GM21723 (cell line): Measurements from ENCODE around the gene BRD1.

Source experiments
- ATAC-seq: cut with Tn5 transposase; IDR thresholded peaks from one replicate; pipeline ENCODE4 v1.9.1; 2021; ENCODE audit warnings: mild to moderate bottlenecking, moderate library complexity; ENCODE audit not compliant: unreplicated experiment

BRD1 gene

DNA sequence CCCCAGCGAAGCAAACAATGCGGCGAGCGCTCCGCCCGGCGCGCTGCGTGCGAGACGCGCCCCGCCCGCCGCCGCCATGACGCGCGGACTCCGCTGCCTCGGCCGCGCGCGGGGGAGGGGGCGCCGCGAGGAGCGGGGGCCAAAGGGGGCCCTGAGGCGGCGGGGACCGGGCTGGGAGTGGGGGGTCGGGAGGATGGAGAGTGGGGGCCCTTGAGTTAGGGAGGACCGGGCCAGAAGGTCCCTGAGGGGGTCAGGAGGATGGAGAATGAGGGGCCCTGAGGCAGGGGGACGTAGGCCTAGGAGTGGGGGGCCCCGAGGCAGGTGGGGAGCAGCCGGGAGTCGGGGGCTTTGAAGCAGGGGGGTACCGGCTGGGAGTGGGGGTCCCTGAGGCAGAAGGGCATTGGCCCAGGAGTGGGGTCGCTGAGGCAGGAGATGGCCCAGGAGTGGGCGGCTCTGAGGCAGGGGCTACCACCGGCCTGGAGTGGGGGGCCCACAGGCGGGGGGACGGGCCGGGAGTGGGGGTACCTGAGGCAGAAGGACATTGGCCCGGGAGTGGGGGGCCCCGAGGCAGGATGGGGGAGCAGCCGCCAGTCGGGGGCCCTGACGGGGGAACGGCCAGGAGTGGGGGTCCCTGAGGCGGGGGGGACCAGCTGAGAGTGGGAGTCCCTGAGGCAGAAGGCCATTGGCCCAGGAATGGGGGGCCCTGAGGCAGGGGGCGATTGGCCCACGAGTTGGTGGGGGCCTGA, at the start of gene BRD1:
Gene BRD1 (minus strand): TSS at position 21 of the 746 bp plus-strand sequence. CDS start 3,556 bp downstream, outside the sequence.
- no peak for ATAC-seq

DNA sequence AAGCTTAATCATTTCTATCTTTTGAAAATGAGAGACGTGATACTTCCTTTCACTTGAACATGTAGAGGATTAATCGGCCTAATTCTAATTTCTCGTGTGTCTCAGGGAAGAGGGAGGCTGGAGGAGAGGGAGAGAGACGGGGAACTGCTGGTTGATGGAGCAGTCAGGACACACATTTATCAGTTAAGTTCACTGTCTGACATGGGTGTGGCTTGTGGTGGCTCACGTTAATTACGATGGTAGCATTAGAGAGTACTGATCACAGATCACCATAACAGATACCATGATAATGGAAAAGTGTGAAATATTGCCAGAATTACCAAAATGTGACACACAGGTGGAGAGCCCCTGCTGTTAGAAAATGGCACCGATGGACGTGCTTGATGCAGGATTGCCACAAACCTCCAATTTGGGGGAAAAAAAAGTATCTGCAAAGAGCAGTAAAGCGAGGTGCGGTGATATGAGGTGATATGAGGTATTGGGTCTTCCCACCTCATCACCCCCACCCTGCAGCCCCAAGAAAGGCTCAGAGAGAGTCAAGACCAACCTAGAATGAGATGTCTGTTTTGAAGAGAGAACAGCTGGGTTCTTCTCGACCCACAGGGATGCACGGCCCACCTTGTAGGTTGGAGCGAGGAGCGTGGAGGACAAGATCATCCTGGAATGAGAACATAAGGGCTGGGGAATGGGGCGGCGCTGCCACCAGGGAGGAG, 45.7 kb upstream of the BRD1 start:
- no peak for ATAC-seq

DNA sequence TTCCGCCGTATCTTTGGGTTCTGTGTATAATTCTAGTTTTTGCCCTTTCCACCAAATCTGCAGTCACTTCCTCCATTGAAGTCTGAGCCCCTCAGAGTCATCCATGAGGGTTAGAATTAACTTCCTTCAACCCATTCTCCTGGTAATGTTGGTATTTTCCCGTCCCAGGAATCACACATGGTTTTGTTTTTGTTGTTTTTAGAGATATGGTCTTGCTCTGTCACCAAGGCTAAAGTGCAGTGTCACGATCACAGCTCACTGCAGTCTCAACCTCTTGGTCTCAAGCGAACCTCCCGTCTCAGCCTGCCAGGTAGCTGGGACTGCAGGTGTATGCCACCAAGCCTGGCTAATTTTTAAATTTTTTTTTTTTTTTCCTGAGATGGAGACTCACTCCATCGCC, 44.7 kb upstream of the BRD1 start:
- ATAC-seq = no peak

DNA sequence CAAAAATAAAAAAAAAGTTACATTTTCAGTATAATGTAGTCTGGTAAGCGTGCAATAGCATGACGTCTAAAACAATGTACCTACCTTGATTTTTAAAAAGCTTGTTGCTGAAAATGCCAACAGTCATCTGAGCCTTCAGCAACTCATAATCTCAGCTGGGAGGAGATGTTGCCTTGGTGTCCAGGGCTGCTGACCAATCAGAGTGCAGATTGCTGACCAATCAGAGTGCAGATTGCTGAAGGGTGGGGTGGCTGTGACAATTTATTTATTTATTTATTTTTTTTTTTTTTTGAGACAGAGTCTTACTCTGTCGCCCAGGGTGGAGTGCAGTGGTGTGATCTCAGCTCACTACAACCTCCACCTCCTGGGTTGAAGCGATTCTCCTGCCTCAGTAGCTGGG, 43.8 kb upstream of the BRD1 start:
- no peak for ATAC-seq

DNA sequence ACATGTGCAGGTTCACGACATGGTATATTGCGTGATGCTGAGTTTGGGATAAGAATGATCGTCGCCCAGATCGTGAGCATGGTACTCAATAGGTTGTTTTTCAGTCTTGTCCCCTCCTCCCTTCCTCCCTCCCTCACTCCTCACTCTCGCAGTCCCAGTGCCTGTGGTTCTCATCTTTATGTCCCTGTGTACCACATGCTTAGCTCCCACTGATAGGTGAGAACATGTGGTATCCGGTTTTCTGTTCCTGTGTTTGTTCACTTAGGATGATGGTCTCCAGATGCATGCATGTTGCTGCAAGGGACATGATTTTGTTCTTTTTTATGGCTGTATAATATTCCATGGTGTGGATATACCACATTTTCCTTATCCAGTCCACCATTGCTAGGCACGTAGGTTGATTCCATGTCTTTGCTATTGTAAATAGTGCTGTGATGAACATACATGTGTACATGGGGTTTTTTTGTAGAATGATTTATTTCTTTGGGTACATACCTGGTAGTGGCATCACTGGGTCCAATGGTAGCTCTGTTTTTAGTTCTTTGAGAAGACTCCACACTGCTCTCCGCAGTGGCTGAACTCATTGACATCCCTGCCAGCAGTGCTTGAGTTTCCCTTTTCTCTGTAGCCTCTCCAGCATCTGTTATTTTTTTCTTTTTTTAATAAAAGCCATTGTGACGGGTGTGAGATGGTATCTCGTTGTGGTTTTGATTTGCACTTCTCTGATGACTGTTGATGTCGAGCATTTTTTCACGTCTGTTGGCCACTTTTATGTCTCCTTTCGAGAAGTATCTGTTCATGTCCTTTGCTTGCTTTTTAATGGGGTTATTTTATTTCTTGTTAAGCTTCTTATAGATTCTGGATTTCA, 42.4 kb upstream of the BRD1 start:
- ATAC-seq = no peak

DNA sequence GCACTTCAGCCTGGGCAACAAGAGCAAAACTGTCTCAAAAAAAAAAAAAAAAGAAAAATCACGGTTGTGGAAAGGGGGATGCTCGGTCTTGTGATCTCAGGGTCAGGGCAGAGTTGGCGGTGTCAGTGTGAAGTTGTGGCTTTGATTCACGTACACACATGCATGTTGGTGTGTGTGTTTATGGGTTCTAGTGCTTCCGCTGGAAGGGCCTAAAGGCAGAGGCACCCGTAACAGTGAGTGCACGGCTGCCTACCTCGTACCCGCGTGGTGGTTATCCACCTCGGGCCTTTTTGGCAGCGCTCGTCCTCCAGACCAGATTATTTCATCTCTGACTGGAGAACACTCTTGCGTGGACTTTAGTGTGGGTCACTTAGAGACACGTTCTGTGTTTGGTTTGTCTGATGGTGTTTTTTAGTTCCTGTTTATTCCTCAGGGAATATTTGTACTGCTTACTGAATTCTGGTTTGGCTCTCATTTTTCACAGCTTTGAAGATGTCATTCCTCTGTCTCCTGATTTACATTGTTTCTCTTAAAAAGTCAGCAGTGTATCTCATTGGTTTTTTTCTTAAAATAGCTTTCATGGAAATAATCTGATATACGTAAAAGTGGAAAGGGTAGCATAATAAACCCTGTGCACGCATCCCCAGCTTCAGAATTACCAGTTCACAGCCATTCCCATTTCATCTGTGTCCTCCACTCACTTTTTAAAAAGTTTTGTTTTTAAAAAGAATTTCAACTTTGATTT, 41.6 kb upstream of the BRD1 start:
- ATAC-seq = no peak

DNA sequence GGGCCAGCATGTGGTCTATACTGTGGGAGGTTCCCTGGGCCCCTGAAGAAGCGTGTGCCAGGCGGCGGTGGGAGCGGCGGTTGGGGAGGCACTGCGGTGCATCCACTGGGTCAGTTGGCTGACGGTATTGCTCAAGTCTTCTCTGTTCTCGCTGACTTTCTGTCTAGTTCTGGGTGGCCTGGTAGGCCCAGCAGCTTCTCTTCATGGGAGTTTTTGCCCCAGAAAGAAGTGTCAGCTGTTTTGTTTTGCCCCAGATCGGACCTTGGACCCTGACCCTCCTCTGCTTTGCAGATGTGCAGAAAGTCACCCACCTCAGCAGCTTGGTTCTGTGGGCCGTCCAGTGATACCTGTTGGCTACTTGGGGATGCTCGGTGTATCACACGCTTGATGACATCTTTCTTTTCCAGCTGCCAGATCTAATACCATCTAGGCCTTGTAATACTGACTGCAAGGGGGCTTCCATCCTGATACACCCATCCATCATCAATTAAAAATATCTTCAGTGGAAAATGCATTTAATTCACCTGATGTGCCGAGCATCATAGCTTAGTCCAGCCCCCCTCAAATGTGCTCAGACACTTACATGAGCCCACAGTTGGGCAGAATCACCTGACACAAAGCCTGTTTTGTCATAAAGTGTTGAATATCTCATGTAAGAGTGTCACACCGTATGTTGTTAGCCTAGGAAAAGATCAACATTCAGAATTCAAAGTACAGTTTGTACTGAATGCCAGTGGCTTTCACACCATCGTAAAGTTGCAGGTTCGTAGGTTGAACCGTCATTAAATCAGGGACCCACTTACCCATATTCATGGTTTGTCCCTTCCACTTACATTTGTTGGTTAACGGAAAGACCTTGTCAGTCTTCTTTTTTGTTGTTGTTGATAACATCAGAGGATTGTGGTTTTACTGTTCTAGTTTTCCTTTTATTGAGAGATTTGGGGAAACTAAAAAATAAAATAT, 39.9 kb upstream of the BRD1 start:
- no peak for ATAC-seq

DNA sequence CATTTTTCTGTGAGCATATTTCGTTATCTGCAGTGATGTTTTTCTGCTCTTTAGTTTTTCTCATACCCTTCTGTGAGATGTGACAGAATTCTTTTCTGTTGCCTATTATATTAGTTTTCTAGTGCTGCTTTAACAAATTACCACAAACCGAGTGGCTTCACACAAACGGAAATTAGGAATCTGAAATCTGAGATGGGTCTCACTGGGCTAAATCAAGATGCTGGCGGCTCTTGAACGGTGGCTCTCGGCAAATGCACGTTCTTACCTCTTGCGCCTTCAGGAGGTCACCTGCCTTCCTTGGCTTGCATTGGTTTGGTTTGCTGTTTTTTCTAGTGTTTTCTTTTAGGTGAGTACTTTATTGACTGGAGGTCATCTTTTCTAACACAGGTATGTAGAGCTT, 39.0 kb upstream of the BRD1 start:
- no peak for ATAC-seq

DNA sequence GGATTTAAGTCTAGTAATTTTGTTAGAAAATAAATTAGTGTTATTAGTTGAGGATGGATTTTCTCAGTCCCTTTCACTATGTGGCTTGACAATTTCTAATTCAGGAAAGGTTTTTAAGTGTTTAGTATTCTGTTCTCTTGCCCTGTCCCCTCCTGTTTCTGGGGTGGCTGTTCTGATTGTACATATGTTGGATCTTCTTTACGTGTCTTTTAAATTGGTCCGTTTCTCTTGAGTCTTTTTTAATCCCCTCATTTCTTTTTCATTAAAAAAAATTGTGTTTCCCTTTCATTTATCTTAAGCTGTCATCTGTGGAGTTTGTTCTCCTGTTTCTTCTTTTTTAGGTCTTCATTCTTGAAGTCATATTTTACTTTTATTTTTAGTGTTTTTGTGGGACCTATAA, 38.5 kb upstream of the BRD1 start:
- ATAC-seq = no peak

DNA sequence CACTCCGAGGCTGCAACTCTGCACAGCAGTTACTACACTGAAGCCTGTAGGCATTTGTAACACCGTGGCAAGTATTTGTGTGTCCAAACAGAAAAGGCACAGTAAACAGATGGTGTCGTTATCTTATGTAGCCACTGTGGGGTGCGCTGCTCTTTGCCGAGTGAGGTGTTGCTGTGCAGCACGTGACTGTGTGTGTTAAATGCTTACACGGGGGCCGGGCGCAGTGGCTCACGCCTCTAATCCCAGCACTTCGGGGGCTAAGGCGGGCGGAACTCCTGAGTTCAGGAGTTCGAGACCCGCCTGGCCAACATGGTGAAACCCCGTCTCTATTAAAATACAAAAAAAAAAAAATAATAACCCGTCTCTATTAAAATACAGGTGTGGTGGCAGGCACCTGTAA, 37.5 kb upstream of the BRD1 start:
- no peak for ATAC-seq

DNA sequence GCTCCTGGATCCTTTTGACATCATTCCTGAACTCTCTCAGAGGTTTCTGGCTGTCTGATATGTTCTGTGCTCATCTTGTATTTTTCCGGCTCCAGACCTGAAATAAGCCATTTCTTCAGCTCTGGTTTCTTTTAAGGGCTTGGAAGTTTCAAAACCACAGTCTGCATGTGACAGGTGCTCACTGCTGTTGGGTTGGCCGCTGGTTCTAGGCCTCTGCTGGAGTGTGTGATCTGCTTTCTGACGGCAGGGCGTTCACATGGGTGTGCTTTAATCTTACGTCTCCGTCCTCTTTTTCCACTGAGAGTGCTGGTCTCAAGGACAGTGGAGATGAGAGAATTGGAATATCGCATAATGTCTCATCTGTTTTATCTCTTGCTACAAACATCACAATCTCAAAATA, 36.3 kb upstream of the BRD1 start:
- no peak for ATAC-seq

DNA sequence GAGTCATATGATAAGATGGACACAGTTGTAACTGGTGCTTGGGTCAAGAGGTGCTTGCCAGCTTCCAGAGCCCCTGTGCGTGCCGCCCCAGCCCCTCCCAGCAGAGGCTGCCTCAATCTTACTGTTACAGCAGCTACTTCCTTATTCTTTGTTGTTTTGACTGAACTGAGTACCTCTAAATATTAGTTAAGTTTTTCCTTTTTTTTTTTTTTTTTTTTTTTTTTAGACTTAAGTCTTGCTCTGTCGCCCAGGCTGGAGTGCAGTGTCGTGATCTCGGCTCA, 34.8 kb upstream of the BRD1 start:
- ATAC-seq = no peak

DNA sequence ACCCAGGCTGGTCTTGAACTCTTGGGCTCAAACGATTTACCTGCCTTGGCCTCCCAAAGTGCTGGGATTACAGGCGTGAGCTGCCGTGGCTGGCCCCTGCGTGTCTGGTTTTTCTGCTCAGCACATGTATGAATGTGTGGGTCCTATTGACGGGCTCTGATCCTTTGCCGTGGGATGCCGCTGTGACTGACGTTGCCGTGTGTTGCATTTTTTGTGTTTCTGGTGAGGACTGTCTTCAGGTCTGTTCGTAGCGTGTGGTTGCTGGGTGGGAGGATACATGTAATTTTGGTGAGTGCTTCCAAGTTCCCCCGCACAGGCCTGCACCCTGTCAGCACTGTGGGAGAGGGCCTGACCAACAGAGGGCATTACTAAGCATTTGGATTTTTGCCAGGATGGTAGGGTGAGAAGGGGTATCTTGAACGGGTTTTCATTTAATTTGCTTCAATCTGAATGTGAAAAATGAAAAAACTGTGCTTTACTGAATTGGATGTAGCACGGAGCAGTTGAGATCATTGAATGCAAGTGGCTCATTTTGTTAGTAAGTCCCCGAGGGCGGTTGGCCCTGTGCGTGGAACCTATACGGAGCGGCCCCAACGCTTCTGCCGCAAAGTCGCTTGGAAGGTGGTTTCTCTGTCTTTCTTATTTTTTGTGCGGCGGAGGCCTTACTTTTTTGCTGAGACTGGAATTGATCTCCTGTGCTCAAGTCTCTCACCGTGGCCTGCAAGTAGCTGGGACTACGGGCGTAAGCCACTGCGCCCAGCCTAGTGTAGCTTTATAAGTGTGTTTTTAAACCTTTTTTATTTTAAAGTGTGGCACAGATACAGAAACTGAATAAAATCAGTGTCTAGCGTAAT, 34.2 kb upstream of the BRD1 start:
- ATAC-seq = no peak

DNA sequence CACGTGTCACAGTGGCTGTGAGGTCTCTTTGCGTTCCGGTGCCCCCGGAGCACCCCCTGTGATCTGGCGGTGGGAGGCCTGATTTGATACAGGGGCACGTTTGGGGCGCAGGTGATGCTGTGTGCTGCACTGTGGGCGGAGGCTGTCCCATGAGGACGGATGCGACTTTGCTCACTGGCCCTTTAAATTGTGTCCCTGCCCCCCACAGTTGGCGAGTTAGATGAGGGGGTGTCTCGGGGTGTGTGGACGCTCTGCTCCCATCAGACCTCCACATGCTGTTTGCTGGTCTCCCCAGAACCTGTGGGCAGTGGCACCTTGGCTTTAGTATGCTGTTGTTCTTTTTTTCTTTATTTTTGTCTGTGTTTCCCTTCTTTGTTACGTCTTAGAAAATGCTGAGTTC, 31.2 kb upstream of the BRD1 start:
- no peak for ATAC-seq

DNA sequence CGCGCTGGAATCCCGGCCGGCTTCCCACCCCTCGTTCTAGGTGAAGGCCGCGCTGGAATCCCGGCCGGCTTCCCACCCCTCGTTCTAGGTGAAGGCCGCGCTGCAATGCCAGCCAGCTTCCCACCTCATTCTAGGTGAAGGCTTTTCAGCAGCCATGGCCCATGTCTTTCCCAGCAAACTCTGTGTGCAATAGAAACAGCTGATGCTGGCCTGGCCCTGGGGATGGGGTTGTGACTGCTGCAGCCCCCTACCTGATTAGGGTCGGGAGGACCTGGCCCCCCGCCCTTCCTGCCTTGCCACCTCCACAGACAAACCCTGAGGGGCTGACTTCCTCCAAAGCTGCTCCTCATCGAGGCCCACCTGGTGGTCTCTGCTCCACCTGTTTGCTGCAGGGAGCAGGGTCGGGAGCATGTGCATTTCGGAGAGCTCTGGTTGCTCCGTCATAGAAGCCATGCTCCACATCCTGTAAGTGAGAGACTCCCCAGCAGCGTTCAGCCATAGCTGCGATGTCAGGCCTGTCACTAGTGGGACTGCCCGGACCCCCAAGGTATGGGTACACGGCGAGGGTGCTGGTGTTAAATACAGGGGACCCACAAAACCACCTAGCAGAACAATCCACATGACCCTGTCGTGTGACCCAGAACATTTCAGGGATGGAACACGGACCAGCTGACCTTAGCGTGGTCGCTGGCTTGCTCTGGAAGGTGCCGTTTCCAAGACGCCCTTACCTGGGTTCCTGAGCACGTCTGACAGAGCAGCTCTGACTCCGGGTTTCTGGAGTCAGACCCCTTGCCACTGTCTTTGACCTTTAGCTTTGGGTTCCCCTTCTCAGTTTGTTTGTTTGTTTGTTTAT, 29.3 kb upstream of the BRD1 start:
- no peak for ATAC-seq

DNA sequence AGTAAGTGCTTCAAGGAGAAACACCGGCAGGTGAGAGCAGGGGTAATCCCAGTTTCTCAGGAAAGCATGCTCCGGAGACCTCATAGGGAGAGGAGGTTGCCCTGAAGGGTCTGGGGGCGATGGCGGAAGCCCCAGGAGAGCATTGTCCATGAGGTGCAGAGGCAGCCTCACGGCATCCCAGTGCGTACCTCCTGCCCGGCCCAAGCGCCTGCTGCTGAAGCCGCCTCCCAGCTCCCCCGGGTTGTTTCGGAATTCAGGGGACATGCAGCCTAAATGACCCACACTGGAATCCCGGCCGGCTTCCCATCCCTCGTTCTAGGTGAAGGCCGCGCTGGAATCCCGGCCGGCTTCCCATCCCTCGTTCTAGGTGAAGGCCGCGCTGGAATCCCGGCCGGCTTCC, 28.7 kb upstream of the BRD1 start:
- no peak for ATAC-seq

DNA sequence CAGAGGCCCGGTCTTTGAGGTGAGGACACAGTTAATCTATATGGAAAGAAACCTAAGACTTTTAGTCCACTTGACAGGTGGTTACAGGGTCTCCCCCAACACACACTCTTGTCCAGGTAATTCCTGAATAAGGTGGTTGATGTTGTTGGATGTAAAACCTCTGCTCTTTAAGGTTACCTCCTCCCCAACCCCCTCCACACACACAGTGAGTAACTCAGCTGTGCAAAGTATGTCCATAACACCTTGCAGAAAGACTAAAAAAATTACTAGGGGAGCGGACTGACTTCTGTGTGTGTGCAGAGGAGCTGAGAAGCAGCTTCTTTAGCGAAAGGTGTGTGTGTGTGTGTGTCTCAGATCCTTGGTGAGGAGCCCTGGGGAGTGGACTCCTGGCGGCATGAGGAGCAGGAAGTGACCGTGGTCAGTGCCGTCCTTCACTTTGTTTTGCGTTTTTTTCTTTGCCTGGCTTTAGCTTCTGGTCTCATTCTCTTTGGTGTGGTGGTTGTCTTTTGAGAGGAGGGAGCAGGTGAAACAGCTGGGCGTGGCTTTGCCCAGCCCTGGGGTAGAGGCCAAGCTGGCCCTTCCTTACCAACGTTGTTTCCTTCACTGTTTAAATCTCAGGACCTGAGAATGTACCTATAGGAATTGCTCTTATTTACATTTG, 27.7 kb upstream of the BRD1 start:
- ATAC-seq = no peak
